WTC11 (cell line): Measurements from ENCODE around the gene DISC1. TPM values are rescaled to one million over a fixed set of nuclear protein-coding genes. Genes with fewer than 3 reads are reported as not detected.

Source experiments
- ATAC-seq: fragments of 200-7000 bp; cut with Tn5 transposase; 2 replicates; pipeline ENCODE4 v1.10.0; 2021; ENCODE audit warnings: mild to moderate bottlenecking, moderate library complexity
- CTCF ChIA-PET: fragments of 300-600 bp; sonication (Branson Sonifier 250); formaldehyde crosslinking; loops from one replicate; lab custom pipeline; 2021; ENCODE audit warnings: antibody characterized with exemption; lab: Charles Lee
- POLR2A ChIA-PET: fragments of 350-600 bp; sonication (Branson Sonifier 250); formaldehyde crosslinking; loops from one replicate; lab custom pipeline; 2021; ENCODE audit warnings: antibody characterized with exemption; lab: Charles Lee
- DNase-seq: peaks from one replicate; pipeline ENCODE4 v3.0.0; 2021; ENCODE audit warnings: low spot score
- H3K27ac Mint-ChIP-seq: 2 replicates; pipeline ENCODE4 v1.8.0; 2021; ENCODE audit warnings: mixed read lengths
- H3K27me3 Mint-ChIP-seq: 2 replicates; pipeline ENCODE4 v1.8.0; 2021; ENCODE audit warnings: low read depth, mild to moderate bottlenecking, moderate library complexity, mixed read lengths
- H3K36me3 Mint-ChIP-seq: 2 replicates; pipeline ENCODE4 v1.8.0; 2021; ENCODE audit warnings: mixed read lengths
- H3K4me1 Mint-ChIP-seq: 2 replicates; pipeline ENCODE4 v1.8.0; 2022; ENCODE audit warnings: mixed read lengths
- H3K4me3 Mint-ChIP-seq: 2 replicates; pipeline ENCODE4 v1.8.0; 2021; ENCODE audit warnings: mild to moderate bottlenecking, moderate library complexity, mixed read lengths
- H3K9me3 Mint-ChIP-seq: 2 replicates; pipeline ENCODE4 v1.8.0; 2021; ENCODE audit warnings: mixed read lengths
- CREM ChIP-seq: sonication (generic); formaldehyde crosslinking; IDR thresholded peaks from 2 replicates; pipeline ENCODE4 v1.8.1; 2022; ENCODE audit warnings: mild to moderate bottlenecking, missing genetic modification reagents, moderate library complexity
- EMX1 ChIP-seq: fragments of 250-450 bp; sonication (Bioruptor Pico); IDR thresholded peaks from 2 replicates; pipeline ENCODE4 v1.8.0; 2021; ENCODE audit warnings: mild to moderate bottlenecking
- GRHL2 ChIP-seq: fragments of 250-450 bp; sonication (Bioruptor Pico); IDR thresholded peaks from 2 replicates; pipeline ENCODE4 v1.8.0; 2022; ENCODE audit warnings: mild to moderate bottlenecking, moderate library complexity; ENCODE audit not compliant: insufficient replicate concordance, severe bottlenecking
- JAZF1 ChIP-seq: fragments of 250-450 bp; sonication (Bioruptor Pico); IDR thresholded peaks from 2 replicates; pipeline ENCODE4 v1.9.0; 2021; ENCODE audit warnings: moderate library complexity, mild to moderate bottlenecking, inconsistent platforms
- KAT7 ChIP-seq: sonication (generic); formaldehyde crosslinking; IDR thresholded peaks from 2 replicates; pipeline ENCODE4 v1.8.1; 2023; ENCODE audit warnings: missing genetic modification reagents, mild to moderate bottlenecking, borderline replicate concordance
- NFATC4 ChIP-seq: fragments of 250-450 bp; sonication (Bioruptor Pico); IDR thresholded peaks from 2 replicates; pipeline ENCODE4 v1.9.0; 2021; ENCODE audit warnings: mild to moderate bottlenecking
- SOX15 ChIP-seq: fragments of 250-450 bp; sonication (Bioruptor Pico); IDR thresholded peaks from 2 replicates; pipeline ENCODE4 v1.9.0; 2021; ENCODE audit warnings: mild to moderate bottlenecking
- ZNF121 ChIP-seq: sonication (generic); formaldehyde crosslinking; IDR thresholded peaks from 2 replicates; pipeline ENCODE4 v1.8.0; 2023; ENCODE audit warnings: missing genetic modification reagents
- total RNA-seq: library from RNA; stranded (reverse); gene quantifications from 3 replicates; pipeline ENCODE4 v1.2.3, GENCODE V29; 2021
- TF ChIP-seq, protein P1 (sequence below): sonication (generic); formaldehyde crosslinking; IDR thresholded peaks from 2 replicates; pipeline ENCODE4 v1.8.0; 2023; ENCODE audit warnings: missing genetic modification reagents, mild to moderate bottlenecking, borderline replicate concordance
- TF ChIP-seq, protein P2 (sequence below): fragments of 250-450 bp; sonication (Bioruptor Pico); IDR thresholded peaks from 2 replicates; pipeline ENCODE4 v1.9.0; 2021; ENCODE audit warnings: mild to moderate bottlenecking, borderline replicate concordance
- TF ChIP-seq, protein P3 (sequence below): sonication (generic); formaldehyde crosslinking; conservative IDR thresholded peaks from 2 replicates; pipeline ENCODE4 v1.8.1; 2022; ENCODE audit warnings: mild to moderate bottlenecking, missing genetic modification reagents
- TF ChIP-seq, protein P4 (sequence below): sonication (generic); formaldehyde crosslinking; IDR thresholded peaks from 2 replicates; pipeline ENCODE4 v1.8.1; 2023; ENCODE audit warnings: mild to moderate bottlenecking, missing genetic modification reagents
- TF ChIP-seq, protein P5 (sequence below): fragments of 200-600 bp; IDR thresholded peaks from 2 replicates; pipeline ENCODE4 v1.8.0; 2022; ENCODE audit warnings: antibody characterized with exemption
- TF ChIP-seq, protein P6 (sequence below): sonication (generic); formaldehyde crosslinking; IDR thresholded peaks from 2 replicates; pipeline ENCODE4 v1.8.0; 2022; ENCODE audit warnings: mild to moderate bottlenecking, missing genetic modification reagents
- TF ChIP-seq, protein P7 (sequence below): sonication (generic); formaldehyde crosslinking; IDR thresholded peaks from 2 replicates; pipeline ENCODE4 v1.8.1; 2023; ENCODE audit warnings: mild to moderate bottlenecking, missing genetic modification reagents
- TF ChIP-seq, protein P8 (sequence below): sonication (generic); formaldehyde crosslinking; IDR thresholded peaks from 2 replicates; pipeline ENCODE4 v1.8.0; 2022; ENCODE audit warnings: missing genetic modification reagents

DISC1 gene
- total RNA-seq, 1 experiment from 2014 or later: 5.5 TPM

DNA sequence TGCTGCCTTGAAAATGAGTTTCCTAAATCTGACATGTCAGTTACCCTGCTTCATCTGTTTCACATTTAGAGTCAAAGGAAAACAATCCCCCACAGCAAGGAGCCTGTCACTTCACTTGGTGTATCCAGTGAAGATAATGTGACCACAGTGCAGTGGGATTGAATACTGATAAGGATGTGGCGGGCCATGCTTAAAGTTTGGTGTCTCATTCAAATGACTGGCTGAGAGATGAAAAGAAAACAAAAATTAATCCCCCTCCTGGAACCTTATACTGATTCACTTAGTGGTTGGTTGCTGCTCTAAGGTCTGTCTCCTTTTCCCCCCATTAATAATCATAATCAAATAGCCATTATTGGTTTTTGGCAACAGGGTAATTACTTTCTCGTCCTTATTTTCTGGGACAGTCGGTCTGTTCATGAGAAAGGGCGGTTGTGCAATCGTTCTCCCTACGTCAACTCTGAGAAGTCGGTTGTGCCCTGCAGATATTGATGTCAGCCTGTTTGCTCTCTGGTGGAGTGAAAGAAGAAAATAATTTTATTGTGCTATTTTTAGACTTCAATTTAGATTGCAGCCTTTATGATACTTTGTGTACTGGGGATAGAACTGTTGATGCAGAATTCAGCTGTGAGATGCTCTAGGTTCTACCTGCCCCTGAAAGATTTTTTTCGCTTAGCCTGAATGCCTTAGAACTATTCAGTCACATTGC is 360.2 kb downstream of the DISC1 start:
- H3K4me3 Mint-ChIP-seq: no peak overlapping the region
- no peak overlapping the region for H3K27ac Mint-ChIP-seq
- no peak for DNase-seq

More for the DNA sequence above, 360.2 kb downstream of the DISC1 start:
- POLR2A ChIA-PET: no interaction called here
- TF ChIP-seq, protein P1, sequence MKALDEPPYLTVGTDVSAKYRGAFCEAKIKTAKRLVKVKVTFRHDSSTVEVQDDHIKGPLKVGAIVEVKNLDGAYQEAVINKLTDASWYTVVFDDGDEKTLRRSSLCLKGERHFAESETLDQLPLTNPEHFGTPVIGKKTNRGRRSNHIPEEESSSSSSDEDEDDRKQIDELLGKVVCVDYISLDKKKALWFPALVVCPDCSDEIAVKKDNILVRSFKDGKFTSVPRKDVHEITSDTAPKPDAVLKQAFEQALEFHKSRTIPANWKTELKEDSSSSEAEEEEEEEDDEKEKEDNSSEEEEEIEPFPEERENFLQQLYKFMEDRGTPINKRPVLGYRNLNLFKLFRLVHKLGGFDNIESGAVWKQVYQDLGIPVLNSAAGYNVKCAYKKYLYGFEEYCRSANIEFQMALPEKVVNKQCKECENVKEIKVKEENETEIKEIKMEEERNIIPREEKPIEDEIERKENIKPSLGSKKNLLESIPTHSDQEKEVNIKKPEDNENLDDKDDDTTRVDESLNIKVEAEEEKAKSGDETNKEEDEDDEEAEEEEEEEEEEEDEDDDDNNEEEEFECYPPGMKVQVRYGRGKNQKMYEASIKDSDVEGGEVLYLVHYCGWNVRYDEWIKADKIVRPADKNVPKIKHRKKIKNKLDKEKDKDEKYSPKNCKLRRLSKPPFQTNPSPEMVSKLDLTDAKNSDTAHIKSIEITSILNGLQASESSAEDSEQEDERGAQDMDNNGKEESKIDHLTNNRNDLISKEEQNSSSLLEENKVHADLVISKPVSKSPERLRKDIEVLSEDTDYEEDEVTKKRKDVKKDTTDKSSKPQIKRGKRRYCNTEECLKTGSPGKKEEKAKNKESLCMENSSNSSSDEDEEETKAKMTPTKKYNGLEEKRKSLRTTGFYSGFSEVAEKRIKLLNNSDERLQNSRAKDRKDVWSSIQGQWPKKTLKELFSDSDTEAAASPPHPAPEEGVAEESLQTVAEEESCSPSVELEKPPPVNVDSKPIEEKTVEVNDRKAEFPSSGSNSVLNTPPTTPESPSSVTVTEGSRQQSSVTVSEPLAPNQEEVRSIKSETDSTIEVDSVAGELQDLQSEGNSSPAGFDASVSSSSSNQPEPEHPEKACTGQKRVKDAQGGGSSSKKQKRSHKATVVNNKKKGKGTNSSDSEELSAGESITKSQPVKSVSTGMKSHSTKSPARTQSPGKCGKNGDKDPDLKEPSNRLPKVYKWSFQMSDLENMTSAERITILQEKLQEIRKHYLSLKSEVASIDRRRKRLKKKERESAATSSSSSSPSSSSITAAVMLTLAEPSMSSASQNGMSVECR: no peak
- TF ChIP-seq NFATC4 (CRISPR knock-in tag) (no peak), ZNF121 (CRISPR knock-in tag) (no peak), EMX1 (CRISPR knock-in tag) (no peak), SOX15 (CRISPR knock-in tag) (no peak), KAT7 (no peak), JAZF1 (CRISPR knock-in tag) (no peak), CREM (no peak), GRHL2 (CRISPR knock-in tag) (no peak)
- TF ChIP-seq, protein P2, sequence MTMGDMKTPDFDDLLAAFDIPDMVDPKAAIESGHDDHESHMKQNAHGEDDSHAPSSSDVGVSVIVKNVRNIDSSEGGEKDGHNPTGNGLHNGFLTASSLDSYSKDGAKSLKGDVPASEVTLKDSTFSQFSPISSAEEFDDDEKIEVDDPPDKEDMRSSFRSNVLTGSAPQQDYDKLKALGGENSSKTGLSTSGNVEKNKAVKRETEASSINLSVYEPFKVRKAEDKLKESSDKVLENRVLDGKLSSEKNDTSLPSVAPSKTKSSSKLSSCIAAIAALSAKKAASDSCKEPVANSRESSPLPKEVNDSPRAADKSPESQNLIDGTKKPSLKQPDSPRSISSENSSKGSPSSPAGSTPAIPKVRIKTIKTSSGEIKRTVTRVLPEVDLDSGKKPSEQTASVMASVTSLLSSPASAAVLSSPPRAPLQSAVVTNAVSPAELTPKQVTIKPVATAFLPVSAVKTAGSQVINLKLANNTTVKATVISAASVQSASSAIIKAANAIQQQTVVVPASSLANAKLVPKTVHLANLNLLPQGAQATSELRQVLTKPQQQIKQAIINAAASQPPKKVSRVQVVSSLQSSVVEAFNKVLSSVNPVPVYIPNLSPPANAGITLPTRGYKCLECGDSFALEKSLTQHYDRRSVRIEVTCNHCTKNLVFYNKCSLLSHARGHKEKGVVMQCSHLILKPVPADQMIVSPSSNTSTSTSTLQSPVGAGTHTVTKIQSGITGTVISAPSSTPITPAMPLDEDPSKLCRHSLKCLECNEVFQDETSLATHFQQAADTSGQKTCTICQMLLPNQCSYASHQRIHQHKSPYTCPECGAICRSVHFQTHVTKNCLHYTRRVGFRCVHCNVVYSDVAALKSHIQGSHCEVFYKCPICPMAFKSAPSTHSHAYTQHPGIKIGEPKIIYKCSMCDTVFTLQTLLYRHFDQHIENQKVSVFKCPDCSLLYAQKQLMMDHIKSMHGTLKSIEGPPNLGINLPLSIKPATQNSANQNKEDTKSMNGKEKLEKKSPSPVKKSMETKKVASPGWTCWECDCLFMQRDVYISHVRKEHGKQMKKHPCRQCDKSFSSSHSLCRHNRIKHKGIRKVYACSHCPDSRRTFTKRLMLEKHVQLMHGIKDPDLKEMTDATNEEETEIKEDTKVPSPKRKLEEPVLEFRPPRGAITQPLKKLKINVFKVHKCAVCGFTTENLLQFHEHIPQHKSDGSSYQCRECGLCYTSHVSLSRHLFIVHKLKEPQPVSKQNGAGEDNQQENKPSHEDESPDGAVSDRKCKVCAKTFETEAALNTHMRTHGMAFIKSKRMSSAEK: no peak
- TF ChIP-seq, protein P3, sequence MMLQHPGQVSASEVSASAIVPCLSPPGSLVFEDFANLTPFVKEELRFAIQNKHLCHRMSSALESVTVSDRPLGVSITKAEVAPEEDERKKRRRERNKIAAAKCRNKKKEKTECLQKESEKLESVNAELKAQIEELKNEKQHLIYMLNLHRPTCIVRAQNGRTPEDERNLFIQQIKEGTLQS (CRISPR knock-in tag): no peak
- TF ChIP-seq, protein P4, sequence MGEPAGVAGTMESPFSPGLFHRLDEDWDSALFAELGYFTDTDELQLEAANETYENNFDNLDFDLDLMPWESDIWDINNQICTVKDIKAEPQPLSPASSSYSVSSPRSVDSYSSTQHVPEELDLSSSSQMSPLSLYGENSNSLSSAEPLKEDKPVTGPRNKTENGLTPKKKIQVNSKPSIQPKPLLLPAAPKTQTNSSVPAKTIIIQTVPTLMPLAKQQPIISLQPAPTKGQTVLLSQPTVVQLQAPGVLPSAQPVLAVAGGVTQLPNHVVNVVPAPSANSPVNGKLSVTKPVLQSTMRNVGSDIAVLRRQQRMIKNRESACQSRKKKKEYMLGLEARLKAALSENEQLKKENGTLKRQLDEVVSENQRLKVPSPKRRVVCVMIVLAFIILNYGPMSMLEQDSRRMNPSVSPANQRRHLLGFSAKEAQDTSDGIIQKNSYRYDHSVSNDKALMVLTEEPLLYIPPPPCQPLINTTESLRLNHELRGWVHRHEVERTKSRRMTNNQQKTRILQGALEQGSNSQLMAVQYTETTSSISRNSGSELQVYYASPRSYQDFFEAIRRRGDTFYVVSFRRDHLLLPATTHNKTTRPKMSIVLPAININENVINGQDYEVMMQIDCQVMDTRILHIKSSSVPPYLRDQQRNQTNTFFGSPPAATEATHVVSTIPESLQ (CRISPR knock-in tag): no peak
- TF ChIP-seq, protein P5, sequence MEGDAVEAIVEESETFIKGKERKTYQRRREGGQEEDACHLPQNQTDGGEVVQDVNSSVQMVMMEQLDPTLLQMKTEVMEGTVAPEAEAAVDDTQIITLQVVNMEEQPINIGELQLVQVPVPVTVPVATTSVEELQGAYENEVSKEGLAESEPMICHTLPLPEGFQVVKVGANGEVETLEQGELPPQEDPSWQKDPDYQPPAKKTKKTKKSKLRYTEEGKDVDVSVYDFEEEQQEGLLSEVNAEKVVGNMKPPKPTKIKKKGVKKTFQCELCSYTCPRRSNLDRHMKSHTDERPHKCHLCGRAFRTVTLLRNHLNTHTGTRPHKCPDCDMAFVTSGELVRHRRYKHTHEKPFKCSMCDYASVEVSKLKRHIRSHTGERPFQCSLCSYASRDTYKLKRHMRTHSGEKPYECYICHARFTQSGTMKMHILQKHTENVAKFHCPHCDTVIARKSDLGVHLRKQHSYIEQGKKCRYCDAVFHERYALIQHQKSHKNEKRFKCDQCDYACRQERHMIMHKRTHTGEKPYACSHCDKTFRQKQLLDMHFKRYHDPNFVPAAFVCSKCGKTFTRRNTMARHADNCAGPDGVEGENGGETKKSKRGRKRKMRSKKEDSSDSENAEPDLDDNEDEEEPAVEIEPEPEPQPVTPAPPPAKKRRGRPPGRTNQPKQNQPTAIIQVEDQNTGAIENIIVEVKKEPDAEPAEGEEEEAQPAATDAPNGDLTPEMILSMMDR: no peak
- TF ChIP-seq, protein P6, sequence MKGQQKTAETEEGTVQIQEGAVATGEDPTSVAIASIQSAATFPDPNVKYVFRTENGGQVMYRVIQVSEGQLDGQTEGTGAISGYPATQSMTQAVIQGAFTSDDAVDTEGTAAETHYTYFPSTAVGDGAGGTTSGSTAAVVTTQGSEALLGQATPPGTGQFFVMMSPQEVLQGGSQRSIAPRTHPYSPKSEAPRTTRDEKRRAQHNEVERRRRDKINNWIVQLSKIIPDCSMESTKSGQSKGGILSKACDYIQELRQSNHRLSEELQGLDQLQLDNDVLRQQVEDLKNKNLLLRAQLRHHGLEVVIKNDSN: no peak
- TF ChIP-seq, protein P7, sequence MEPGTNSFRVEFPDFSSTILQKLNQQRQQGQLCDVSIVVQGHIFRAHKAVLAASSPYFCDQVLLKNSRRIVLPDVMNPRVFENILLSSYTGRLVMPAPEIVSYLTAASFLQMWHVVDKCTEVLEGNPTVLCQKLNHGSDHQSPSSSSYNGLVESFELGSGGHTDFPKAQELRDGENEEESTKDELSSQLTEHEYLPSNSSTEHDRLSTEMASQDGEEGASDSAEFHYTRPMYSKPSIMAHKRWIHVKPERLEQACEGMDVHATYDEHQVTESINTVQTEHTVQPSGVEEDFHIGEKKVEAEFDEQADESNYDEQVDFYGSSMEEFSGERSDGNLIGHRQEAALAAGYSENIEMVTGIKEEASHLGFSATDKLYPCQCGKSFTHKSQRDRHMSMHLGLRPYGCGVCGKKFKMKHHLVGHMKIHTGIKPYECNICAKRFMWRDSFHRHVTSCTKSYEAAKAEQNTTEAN (CRISPR knock-in tag): no peak
- TF ChIP-seq, protein P8, sequence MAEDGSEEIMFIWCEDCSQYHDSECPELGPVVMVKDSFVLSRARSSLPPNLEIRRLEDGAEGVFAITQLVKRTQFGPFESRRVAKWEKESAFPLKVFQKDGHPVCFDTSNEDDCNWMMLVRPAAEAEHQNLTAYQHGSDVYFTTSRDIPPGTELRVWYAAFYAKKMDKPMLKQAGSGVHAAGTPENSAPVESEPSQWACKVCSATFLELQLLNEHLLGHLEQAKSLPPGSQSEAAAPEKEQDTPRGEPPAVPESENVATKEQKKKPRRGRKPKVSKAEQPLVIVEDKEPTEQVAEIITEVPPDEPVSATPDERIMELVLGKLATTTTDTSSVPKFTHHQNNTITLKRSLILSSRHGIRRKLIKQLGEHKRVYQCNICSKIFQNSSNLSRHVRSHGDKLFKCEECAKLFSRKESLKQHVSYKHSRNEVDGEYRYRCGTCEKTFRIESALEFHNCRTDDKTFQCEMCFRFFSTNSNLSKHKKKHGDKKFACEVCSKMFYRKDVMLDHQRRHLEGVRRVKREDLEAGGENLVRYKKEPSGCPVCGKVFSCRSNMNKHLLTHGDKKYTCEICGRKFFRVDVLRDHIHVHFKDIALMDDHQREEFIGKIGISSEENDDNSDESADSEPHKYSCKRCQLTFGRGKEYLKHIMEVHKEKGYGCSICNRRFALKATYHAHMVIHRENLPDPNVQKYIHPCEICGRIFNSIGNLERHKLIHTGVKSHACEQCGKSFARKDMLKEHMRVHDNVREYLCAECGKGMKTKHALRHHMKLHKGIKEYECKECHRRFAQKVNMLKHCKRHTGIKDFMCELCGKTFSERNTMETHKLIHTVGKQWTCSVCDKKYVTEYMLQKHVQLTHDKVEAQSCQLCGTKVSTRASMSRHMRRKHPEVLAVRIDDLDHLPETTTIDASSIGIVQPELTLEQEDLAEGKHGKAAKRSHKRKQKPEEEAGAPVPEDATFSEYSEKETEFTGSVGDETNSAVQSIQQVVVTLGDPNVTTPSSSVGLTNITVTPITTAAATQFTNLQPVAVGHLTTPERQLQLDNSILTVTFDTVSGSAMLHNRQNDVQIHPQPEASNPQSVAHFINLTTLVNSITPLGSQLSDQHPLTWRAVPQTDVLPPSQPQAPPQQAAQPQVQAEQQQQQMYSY: no peak
- H3K4me1 Mint-ChIP-seq: peaks cover 17% of the 10 kb centered on the region
- no peak for ATAC-seq
- no peaks in the 10 kb centered on the region for H3K36me3 Mint-ChIP-seq
- H3K9me3 Mint-ChIP-seq: no peaks in the 10 kb centered on the region
- H3K27me3 Mint-ChIP-seq: no peaks in the 10 kb centered on the region; the same call in 1 of the 2 replicates
- CTCF ChIA-PET: no interaction called here
